Trophoblast cell (in vitro differentiated cells and primary cell): ENCODE data around the gene MYADML2.

Experiments used
- DNase-seq, 2 donors: peaks; one replicate each; pipeline ENCODE4 v3.0.0-alpha.2; 2016
- H2AFZ ChIP-seq: 2 replicates; pipeline ENCODE4 v1.6.1; 2013; ENCODE audit warnings: low read length, moderate library complexity, mild to moderate bottlenecking; ENCODE audit not compliant: insufficient read depth, poor library complexity
- H2AK5ac ChIP-seq: 2 replicates; pipeline ENCODE4 v1.6.1; 2013; ENCODE audit warnings: mild to moderate bottlenecking, low read length
- H2BK120ac ChIP-seq: 2 replicates; pipeline ENCODE4 v1.6.1; 2013; ENCODE audit warnings: low read length, mild to moderate bottlenecking, moderate library complexity; ENCODE audit not compliant: insufficient read depth, poor library complexity
- H2BK12ac ChIP-seq: 2 replicates; pipeline ENCODE4 v1.6.1; 2013; ENCODE audit warnings: mild to moderate bottlenecking, low read length, moderate library complexity
- H2BK5ac ChIP-seq: 2 replicates; pipeline ENCODE4 v1.6.1; 2013; ENCODE audit warnings: low read length, low read depth, moderate library complexity, mild to moderate bottlenecking; ENCODE audit not compliant: poor library complexity
- H3K14ac ChIP-seq: 2 replicates; pipeline ENCODE4 v1.6.1; 2013; ENCODE audit warnings: mild to moderate bottlenecking, low read length
- H3K18ac ChIP-seq: 2 replicates; pipeline ENCODE4 v1.6.1; 2013; ENCODE audit warnings: mild to moderate bottlenecking, low read length
- H3K23ac ChIP-seq: 2 replicates; pipeline ENCODE4 v1.6.1; 2013; ENCODE audit warnings: low read length
- H3K27ac ChIP-seq: 2 replicates; pipeline ENCODE4 v1.5.1; 2013; ENCODE audit warnings: low read depth, mild to moderate bottlenecking, inconsistent platforms, low read length, moderate library complexity
- H3K27me3 ChIP-seq: 2 replicates; pipeline ENCODE4 v1.6.1; 2013; ENCODE audit warnings: inconsistent platforms, mild to moderate bottlenecking, low read length, moderate library complexity; ENCODE audit not compliant: insufficient read depth
- H3K36me3 ChIP-seq, 2 experiments: 1 replicate in 1 of 2; 2 replicates in 1 of 2; pipeline ENCODE4 v1.6.1; 2013; ENCODE audit warnings: low read length in 2 of 2, mild to moderate bottlenecking in 2 of 2, moderate library complexity in 1 of 2; ENCODE audit not compliant: insufficient read depth in 2 of 2, control insufficient read depth in 1 of 2
- H3K4ac ChIP-seq: 2 replicates; pipeline ENCODE4 v1.6.1; 2013; ENCODE audit warnings: low read depth, mild to moderate bottlenecking, low read length, moderate library complexity
- H3K4me1 ChIP-seq, 2 experiments: 1 replicate in 1 of 2; 2 replicates in 1 of 2; pipeline ENCODE4 v1.6.1; 2013; ENCODE audit warnings: low read length in 2 of 2, mild to moderate bottlenecking in 2 of 2, moderate library complexity in 1 of 2; ENCODE audit not compliant: insufficient read depth in 2 of 2, control insufficient read depth in 1 of 2
- H3K4me2 ChIP-seq: 2 replicates; pipeline ENCODE4 v1.6.1; 2013; ENCODE audit warnings: inconsistent platforms, mild to moderate bottlenecking, low read length, moderate library complexity
- H3K4me3 ChIP-seq: 2 replicates; pipeline ENCODE4 v1.5.1; 2013; ENCODE audit warnings: mild to moderate bottlenecking, low read depth, low read length, inconsistent platforms
- H3K79me1 ChIP-seq: one replicate; pipeline ENCODE4 v1.6.1; 2013; ENCODE audit warnings: low read length
- H3K79me2 ChIP-seq: 2 replicates; pipeline ENCODE4 v1.6.1; 2013; ENCODE audit warnings: low read length, mild to moderate bottlenecking; ENCODE audit not compliant: control insufficient read depth, insufficient read depth, poor library complexity
- H3K9ac ChIP-seq: 2 replicates; pipeline ENCODE4 v1.6.1; 2013; ENCODE audit warnings: mild to moderate bottlenecking, low read length
- H3K9me3 ChIP-seq: 2 replicates; pipeline ENCODE4 v1.6.1; 2013; ENCODE audit warnings: low read depth, mild to moderate bottlenecking, control low read depth, inconsistent platforms, low read length; ENCODE audit not compliant: insufficient read depth
- H4K12ac ChIP-seq: 2 replicates; pipeline ENCODE4 v1.6.1; 2013; ENCODE audit warnings: low read depth, mild to moderate bottlenecking, low read length, moderate library complexity
- H4K8ac ChIP-seq: 2 replicates; pipeline ENCODE4 v1.6.1; 2013; ENCODE audit warnings: low read depth, mild to moderate bottlenecking, low read length, moderate library complexity
- H4K91ac ChIP-seq: one replicate; pipeline ENCODE4 v1.6.1; 2013; ENCODE audit warnings: low read depth, mild to moderate bottlenecking, low read length, moderate library complexity
- WGBS: extraction: QIAGEN DNeasy Blood & Tissue Kit; methylation state at CpG from one replicate; pipeline ENCODE4 v1.1.7; 2013; ENCODE audit warnings: missing lambda C conversion rate; ENCODE audit not compliant: insufficient read length, insufficient coverage; ENCODE audit errors: extremely low coverage; 5-methylcytosine and 5-hydroxymethylcytosine counted together

MYADML2 gene

DNA sequence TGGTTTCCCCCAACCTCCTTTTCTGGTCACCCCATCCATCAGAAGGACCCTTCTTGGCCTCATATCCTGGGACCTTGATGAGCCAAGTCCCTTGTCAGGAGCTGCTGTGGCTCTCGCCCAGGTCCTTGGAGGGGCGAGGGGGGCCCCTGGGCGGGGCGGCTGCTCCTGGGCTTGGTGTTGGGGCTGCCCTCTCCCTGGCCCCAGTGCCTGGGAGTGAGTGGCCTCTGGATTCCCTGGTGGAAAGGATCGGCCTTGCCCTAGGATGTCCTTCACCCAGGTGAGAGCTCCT lies 20.2 kb upstream of the MYADML2 start:
- no peak overlapping the region for H3K4me2 ChIP-seq
- H3K14ac ChIP-seq = peak overlapping the region; percentile 43
- H2BK5ac ChIP-seq = no peak overlapping the region
- H3K9ac ChIP-seq = no peak overlapping the region
- no peaks in the 10 kb centered on the region for H3K36me3 ChIP-seq
- no peaks in the 10 kb centered on the region for H3K79me2 ChIP-seq
- H3K18ac ChIP-seq = peak overlapping the region; percentile 47
- peaks cover 6 to 20% of the 10 kb centered on the region in 2 experiments for H3K4me1 ChIP-seq
- no peak overlapping the region for H2AFZ ChIP-seq
- no peak overlapping the region for H4K8ac ChIP-seq
- no peak overlapping the region for H3K27ac ChIP-seq
- peak overlapping the region; percentile 32 for H2AK5ac ChIP-seq
- no CpG with 5 or more reads among the region's 5 CpGs for WGBS
- H3K4me3 ChIP-seq = no peak overlapping the region
- H2BK12ac ChIP-seq = peak overlapping the region; percentile 35
- no peak overlapping the region for H4K12ac ChIP-seq
- peak overlapping the region; percentile 28 for H3K4ac ChIP-seq
- H3K27me3 ChIP-seq = peaks cover 6% of the 10 kb centered on the region
- no peak overlapping the region for H3K23ac ChIP-seq
- H2BK120ac ChIP-seq = peak overlapping the region; percentile 71
- no peak for DNase-seq
- H3K79me1 ChIP-seq = peaks cover 11% of the 10 kb centered on the region
- H4K91ac ChIP-seq = peak overlapping the region; percentile 56
- no peaks in the 10 kb centered on the region for H3K9me3 ChIP-seq

DNA sequence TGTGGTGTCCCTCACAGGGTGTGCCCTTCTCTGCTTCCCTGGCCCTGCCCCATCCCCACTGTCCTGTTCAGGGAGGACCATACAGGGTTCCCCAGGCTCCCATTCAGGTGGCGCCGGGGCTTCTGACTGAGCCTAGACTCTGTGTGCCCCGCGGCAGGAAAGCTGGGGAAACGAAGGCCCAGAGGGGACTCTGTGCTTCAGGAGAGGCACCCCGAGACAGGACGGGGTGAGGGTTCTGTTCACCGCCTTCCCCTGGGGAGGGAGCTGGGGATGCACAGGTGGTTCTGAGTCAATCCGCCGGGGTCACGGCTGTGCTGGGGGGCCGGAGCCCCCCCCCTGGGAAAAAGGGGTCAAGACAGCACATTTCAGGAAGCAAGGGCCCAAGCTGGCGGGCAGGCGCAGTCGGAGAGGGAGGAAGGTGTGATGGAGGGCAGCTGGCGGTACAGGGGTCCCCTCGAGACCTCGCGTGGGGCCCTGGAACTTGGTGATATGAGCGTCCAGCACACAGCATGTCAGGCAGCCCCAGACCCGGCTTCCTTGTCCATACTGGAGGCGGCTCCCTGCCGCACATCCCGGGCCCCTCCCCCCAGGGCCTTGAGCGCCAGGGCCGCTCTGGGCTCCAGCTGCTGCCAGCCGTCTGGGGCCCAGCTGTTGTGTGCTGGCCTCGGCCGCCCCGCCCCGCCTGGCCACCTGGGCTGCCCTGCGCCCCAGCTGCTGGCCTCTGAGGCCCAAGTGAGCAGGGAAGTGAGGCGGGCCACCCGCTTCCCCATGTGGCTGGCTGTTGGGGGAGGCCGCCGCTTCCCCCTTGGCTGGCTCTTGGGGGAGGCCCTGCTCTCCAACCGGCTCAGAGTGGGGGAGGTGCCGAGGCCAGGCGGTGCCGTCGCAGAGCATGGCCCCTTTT lies 19.6 kb upstream of the MYADML2 start:
- H4K12ac ChIP-seq = no peak overlapping the region
- peak overlapping the region; percentile 28 for H3K4ac ChIP-seq
- WGBS = no CpG with 5 or more reads among the region's 41 CpGs
- H3K9me3 ChIP-seq = no peaks in the 10 kb centered on the region
- no peak overlapping the region for H3K27ac ChIP-seq
- no peak overlapping the region for H2AFZ ChIP-seq
- peak overlapping the region; percentile 56 for H4K91ac ChIP-seq
- peaks cover 12% of the 10 kb centered on the region for H3K27me3 ChIP-seq
- H4K8ac ChIP-seq = peak overlapping the region; percentile 78
- H2BK5ac ChIP-seq = peak overlapping the region; percentile 6
- no peaks in the 10 kb centered on the region for H3K79me2 ChIP-seq
- no peak overlapping the region for H3K4me3 ChIP-seq
- no peak overlapping the region for H3K4me2 ChIP-seq
- peak overlapping the region; percentile 43 for H3K14ac ChIP-seq
- H3K9ac ChIP-seq = no peak overlapping the region
- no peak overlapping the region for H3K23ac ChIP-seq
- peak; percentile 68 to 71 for DNase-seq
- no peaks in the 10 kb centered on the region for H3K36me3 ChIP-seq
- peaks cover 6 to 21% of the 10 kb centered on the region in 2 experiments for H3K4me1 ChIP-seq
- peak overlapping the region; percentile 35 for H2BK12ac ChIP-seq
- peak overlapping the region; percentile 32 for H2AK5ac ChIP-seq
- peak overlapping the region; percentile 47 for H3K18ac ChIP-seq
- peaks cover 11% of the 10 kb centered on the region for H3K79me1 ChIP-seq
- H2BK120ac ChIP-seq = peak overlapping the region; percentile 71

DNA sequence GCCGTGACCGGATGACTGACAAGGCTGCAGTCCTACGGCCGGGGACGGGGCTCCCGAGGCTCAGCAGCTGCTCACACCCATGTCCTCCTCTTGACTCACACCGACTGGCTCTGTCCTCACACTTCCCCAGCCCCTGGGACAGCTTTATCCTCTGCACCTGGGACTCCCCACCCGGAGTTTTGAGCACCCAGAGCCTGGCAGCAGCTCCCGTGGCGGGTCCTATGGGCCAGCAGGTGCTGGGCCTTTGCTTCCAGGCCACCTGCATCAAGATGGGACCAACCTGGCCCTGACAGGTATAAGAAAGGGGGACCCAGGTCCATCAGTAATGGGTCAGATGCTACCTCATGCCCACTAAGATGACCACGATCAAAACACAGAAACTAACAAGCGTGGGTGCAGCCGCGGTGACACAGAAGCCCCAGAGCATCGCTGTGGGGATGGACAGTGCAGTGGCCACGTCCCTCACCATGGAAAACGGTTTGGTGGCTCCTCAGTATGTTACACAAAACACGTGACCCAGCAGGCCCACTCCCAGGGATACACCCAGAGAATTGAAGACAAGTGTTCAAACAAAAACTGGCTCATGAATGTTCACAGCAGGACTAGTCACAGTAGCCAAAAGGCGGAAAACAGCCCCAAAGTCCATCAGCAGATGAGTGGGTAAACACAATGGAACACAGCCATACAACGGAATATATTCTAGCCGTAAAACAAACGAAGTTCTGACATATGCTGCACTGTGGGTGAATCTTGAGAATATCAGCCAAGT lies 17.2 kb upstream of the MYADML2 start:
- H3K79me2 ChIP-seq = peaks cover 3% of the 10 kb centered on the region
- H3K4me1 ChIP-seq = peaks cover 14 to 26% of the 10 kb centered on the region in 2 experiments
- no peak overlapping the region for H2BK5ac ChIP-seq
- no peak overlapping the region for H2BK12ac ChIP-seq
- H4K8ac ChIP-seq = no peak overlapping the region
- no peak overlapping the region for H3K4me2 ChIP-seq
- no peak overlapping the region for H3K27ac ChIP-seq
- no peak overlapping the region for H3K14ac ChIP-seq
- H3K9me3 ChIP-seq = no peaks in the 10 kb centered on the region
- H3K9ac ChIP-seq = no peak overlapping the region
- WGBS = no CpG with 5 or more reads among the region's 22 CpGs
- H3K27me3 ChIP-seq = peaks cover 32% of the 10 kb centered on the region
- no peak overlapping the region for H3K18ac ChIP-seq
- H3K4ac ChIP-seq = no peak overlapping the region
- no peak for DNase-seq
- H3K79me1 ChIP-seq = peaks cover 24% of the 10 kb centered on the region
- no peak overlapping the region for H2BK120ac ChIP-seq
- no peaks in the 10 kb centered on the region for H3K36me3 ChIP-seq
- no peak overlapping the region for H4K12ac ChIP-seq
- no peak overlapping the region for H3K23ac ChIP-seq
- H2AK5ac ChIP-seq = no peak overlapping the region
- H2AFZ ChIP-seq = no peak overlapping the region
- H3K4me3 ChIP-seq = no peak overlapping the region
- no peak overlapping the region for H4K91ac ChIP-seq

DNA sequence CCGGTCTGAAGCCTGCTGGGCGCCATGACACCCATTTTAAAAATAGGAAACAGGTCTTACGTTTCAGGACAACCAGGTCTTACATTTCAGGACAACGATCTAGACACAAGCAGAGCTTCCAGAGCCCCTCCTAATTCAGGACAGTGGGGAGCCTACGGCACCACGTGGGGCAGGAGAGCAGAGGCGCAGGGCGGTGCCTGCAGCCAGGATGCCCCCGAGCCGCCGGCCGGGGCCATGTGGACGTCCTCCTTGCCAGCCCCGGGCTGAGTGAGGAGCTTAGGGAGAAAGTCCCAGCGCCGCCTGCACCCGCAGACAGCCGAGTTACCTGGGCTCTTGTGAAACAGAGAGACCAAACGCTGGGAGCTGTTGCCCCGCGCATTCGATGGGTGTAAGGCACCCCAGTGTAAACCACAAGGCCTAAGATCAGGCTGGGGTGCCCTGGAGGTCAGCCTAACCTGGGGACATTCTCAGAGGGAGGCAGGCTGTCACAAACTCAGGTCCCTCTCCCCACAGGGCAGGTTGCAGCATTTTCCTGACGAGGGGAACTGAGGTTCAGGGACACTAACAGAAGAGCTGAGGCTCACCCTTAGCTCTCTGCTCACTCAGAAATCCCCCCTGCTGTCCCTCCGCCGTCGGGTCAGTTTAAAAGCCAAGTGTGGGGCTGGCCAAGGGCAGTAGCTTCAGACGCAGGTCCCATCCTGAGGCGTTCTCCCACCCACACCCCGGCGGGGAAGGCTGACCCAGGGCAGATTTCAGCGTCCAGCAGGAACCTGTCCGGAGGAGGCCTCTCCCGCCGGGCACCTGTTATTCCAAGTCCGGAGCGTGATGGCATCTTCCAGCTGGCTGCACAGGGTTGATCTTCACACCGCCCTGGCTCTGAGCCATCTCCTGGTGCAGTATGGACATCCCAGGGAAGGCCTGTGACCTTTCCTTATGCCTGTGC lies 15.7 kb upstream of the MYADML2 start:
- Histone ChIP-seq H3K4me1 (peaks cover 14 to 24% of the 10 kb centered on the region in 2 experiments), H3K27me3 (peaks cover 35% of the 10 kb centered on the region), H4K8ac (no peak overlapping the region)

More for the DNA sequence above, 15.7 kb upstream of the MYADML2 start:
- H3K9me3 ChIP-seq = no peaks in the 10 kb centered on the region
- whole genome bisulfite sequencing = no CpG with 5 or more reads among the region's 37 CpGs
- H2AK5ac ChIP-seq = no peak overlapping the region
- H3K23ac ChIP-seq = no peak overlapping the region
- no peak overlapping the region for H3K4ac ChIP-seq
- no peak overlapping the region for H3K27ac ChIP-seq
- H3K36me3 ChIP-seq = no peaks in the 10 kb centered on the region
- no peak overlapping the region for H2BK120ac ChIP-seq
- peak overlapping the region; percentile 46 for H4K91ac ChIP-seq
- no peak overlapping the region for H3K9ac ChIP-seq
- peaks cover 23% of the 10 kb centered on the region for H3K79me1 ChIP-seq
- H3K18ac ChIP-seq = no peak overlapping the region
- no peak overlapping the region for H4K12ac ChIP-seq
- DNase-seq = peak in 1 of 2 donors; percentile 58
- H3K79me2 ChIP-seq = peaks cover 3% of the 10 kb centered on the region
- no peak overlapping the region for H3K14ac ChIP-seq
- H3K4me3 ChIP-seq = no peak overlapping the region
- no peak overlapping the region for H2BK12ac ChIP-seq
- no peak overlapping the region for H2BK5ac ChIP-seq
- no peak overlapping the region for H2AFZ ChIP-seq
- no peak overlapping the region for H3K4me2 ChIP-seq
